NOMO-1 treated with DMSO at 0.1 percent for 48 hours (cell line): ENCODE measurements around the gene MYO3B.
A peak's percentile ranks its signal among the peaks of the same experiment; 100 is the strongest.
"Not testable (repeated sequence)": the region's sequence is repeated elsewhere in the genome, so short reads cannot be mapped to it uniquely, and the experiment has no call there.

Source experiments
- DNase-seq: peaks from one replicate; lab custom pipeline; 2025; ENCODE audit not compliant: unreplicated experiment; lab: John Stamatoyannopoulos, UW

The MYO3B gene

GRCh38 chr2:170660409-170660808, 482.5 kb downstream of the MYO3B start:
- DNase-seq, result no peak

- no peak for DNase-seq
Observed at GRCh38 chr2:170665743-170666142, 487.8 kb downstream of the MYO3B start.

DNA sequence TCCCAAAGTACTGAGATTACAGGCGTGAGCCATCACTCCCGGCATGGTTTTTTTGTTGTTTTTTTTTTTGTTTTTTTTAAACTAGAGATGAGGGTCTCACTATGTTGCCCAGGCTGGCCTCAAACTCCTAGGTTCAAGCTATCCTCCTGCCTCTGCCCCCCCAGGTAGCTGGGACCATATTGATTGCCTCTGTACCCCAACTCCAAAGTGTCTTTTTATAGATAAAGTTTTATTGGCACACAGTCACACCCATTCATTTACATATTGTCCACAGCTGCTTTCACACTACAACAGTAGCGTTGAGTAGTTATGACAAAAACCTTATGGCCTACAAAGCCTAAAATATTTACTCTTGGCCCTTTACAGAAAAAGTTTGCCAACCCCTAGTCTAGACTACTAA, 492.0 kb downstream of the MYO3B start:
- no peak for DNase-seq

DNA sequence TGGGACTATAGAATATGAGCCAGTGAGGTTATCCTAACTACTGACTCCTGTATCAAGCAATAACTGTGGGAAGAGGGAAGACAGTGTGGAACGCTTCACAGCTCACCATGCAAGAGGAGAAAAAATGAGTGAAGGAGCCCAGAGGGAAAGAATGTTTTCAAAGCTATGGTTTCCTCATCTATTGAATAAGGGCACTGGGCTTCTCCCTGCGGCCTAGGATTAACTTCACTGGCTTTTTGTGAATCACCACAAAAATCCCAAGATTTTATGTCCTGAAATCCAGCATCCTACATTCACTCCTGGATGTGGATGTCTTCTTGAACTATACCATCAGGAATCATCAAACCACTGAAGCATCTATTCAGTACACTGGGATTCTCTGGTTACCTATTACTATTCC, 492.7 kb downstream of the MYO3B start:
- no peak for DNase-seq

- DNase-seq, result no peak
Observed at GRCh38 chr2:170671079-170671478, 493.1 kb downstream of the MYO3B start.

- not testable (repeated sequence) for DNase-seq
Observed at GRCh38 chr2:170674282-170674681, 496.3 kb downstream of the MYO3B start.

GRCh38 chr2:170675701-170676100, 497.8 kb downstream of the MYO3B start:
- DNase-seq, result no peak

- DNase-seq, result peak; percentile 71
Observed at GRCh38 chr2:170679607-170680079, 501.7 kb downstream of the MYO3B start.

- no peak for DNase-seq
Observed at GRCh38 chr2:170680172-170680941, 502.4 kb downstream of the MYO3B start.

DNA sequence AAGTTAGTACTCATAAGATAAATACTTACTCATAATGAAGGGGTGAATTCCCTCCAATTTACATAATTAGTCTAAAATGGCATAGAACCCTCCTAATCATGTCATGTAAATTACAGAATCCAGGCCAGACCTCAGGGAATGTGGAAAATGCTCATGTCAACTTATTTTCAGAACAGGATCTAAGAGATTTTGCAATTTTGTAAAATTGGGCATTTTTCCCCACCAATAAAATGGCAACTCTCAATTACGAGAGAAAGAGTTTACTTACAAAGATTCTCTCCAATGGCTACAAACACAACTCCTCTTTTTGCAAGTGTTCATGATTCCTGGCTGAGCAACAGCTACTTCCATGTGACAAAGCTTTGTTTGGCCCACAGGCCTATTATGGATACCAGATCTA, 503.4 kb downstream of the MYO3B start:
- DNase-seq, result no peak

DNA sequence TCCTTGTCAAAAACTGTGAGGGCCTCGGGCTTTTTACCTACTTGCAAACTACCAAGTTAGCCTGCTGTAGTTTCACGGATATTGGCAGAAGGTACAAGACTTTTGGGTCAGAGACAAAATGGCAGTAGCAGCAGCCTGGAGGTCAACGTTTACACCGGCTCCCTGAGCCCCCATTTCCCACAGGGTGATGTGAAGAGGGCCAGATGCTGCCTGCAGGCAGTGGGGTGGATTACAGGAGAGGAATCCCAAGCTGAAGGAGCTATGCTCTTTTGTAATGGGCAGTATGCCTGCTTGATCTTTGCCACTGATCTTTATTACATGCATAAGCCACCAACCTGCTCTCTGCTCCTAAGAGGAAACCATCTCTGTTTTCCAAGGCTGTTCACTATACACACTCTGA, 507.6 kb downstream of the MYO3B start:
- DNase-seq, result no peak

DNA sequence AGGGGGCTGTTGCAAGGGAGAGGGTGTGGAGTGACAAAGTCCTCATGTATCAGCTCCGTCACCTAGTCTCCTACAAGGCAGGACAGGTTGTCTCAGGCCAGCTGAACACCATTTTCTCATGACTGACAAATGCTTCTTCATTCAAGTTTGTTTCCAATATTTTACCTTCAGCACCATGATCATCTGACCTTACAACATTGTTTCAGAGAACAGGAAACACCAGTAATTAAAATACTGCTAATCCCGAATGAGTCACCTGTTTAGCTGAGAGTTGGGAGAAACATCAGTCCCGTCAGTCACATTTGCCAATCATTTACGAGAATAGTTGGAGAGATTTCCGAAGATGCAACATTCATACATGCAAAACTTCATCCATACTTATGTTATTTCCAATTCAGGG, 511.5 kb downstream of the MYO3B start:
- DNase-seq, result no peak

GRCh38 chr2:170690640-170691039, 512.7 kb downstream of the MYO3B start:
- DNase-seq, result no peak

DNA sequence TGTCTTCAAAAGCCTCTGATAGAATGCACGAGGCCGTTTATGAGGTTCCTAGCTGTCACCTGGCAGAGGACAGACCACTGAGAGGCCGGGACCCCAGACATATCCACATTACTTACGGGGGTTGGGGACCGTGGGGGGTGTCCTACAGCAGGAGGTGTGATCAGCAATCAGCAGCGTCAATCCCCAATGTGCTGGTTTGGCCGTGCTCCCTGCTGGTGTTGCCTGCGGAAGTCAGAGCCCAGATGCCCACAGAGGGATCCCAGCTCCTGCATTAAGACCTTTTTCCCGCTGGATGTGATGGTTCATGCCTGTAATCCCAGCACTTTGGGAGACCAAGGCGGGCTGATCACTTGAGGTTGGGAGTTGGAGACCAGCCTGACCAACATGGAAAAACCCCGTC, 516.4 kb downstream of the MYO3B start:
- no peak for DNase-seq

DNA sequence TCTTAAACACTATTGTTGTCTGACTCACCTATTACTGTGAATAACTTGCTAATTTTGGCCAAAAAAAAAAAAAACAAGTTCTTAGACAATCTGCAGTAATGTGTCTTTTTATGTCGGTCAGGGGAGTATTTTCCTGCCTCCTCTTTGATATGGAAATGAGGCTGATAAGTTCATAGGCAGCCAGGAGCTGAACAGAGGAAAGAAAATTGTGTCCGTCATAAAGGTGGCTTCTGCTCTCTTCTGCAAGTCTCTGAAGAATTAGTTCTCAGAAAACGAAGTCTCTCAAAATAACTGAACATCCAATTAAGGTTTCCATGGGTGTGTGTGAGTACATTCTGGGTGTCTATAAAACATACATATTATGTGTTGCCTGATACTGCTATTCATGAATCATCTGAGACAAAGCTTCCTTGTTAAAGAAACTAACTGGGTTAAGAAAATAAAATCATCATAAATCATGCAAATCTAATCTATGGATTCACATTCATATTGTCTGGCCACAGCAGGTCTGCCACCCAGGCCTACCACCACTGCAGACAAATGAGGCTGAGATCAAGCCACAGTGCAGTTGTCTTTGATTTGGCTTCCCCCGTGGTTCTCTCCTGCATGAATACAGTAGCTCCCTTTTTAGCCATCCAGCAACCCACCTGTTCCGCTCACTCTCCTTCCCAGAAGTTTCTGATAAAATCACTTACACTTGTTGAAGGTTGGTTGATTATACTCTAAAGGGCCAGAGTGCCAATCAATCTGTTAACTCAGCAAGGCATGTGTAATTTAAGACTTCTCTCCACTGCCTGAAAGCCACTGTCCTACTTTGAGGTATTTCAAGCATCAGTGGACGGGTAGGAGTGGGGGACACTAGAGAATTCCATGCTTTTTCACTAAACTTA, 517.8 kb downstream of the MYO3B start:
- no peak for DNase-seq

- DNase-seq, result no peak
Observed at GRCh38 chr2:170696948-170697347, 519.0 kb downstream of the MYO3B start.

GRCh38 chr2:170701011-170701410, 523.1 kb downstream of the MYO3B start:
- no peak for DNase-seq

GRCh38 chr2:170703776-170704476, 526.0 kb downstream of the MYO3B start:
- peak; percentile 70 for DNase-seq
